HCT116 (cell line): ENCODE measurements around the gene FEZF1. TPM values are rescaled to one million over a fixed set of nuclear protein-coding genes. Genes with fewer than 3 reads are reported as not detected.

Source experiments
- ATAC-seq: fragments of 200-7000 bp; cut with Tn5 transposase; 2 replicates; pipeline ENCODE4 v1.9.1; 2020; ENCODE audit warnings: mild to moderate bottlenecking, moderate library complexity
- BruUV-seq: library from RNA; stranded (reverse); fragments of 400-500 nt; replicated peaks from 2 replicates; lab custom pipeline; 2021; lab: Mats Ljungman, UMichigan
- CTCF ChIA-PET: fragments of 300-600 bp; sonication (Branson Sonifier 250); formaldehyde crosslinking; loops from one replicate; lab custom pipeline; 2021; ENCODE audit warnings: antibody characterized with exemption; lab: Charles Lee
- POLR2A ChIA-PET: fragments of 300-600, 350-600 bp; sonication (Branson Sonifier 250); formaldehyde crosslinking; loops from one replicate; lab custom pipeline; 2021; ENCODE audit warnings: antibody characterized with exemption; lab: Charles Lee
- RAD21 ChIA-PET, 2 experiments: fragments of 300-600 bp; sonication (Branson Sonifier 250); formaldehyde crosslinking; loops; one replicate each; lab custom pipeline; 2023; ENCODE audit warnings: low total read pairs in 2 of 2; ENCODE audit not compliant: uncharacterized antibody in 2 of 2, unreplicated experiment in 2 of 2, low non-redundant PET in 1 of 2; lab: Charles Lee
- DNase-seq: peaks from one replicate; pipeline ENCODE4 v3.0.0-alpha.2; 2010; ENCODE audit warnings: low read depth, low spot score
- H2AFZ ChIP-seq: fragments of 200-600 bp; shearing (Covaris generic), sonication (generic); 2 replicates; pipeline ENCODE4 v1.6.1; 2017; ENCODE audit warnings: low read depth, mixed run types, mixed read lengths, antibody characterized with exemption, low read length; ENCODE audit not compliant: poor library complexity, severe bottlenecking
- H3K27ac ChIP-seq: 2 replicates; pipeline ENCODE4 v1.5.1; 2012; ENCODE audit warnings: low read depth, low read length
- H3K27me3 ChIP-seq: fragments of 200-600 bp; sonication (generic); 2 replicates; pipeline ENCODE4 v1.6.1; 2016; ENCODE audit warnings: mixed run types, low read length, mixed read lengths; ENCODE audit not compliant: insufficient read depth
- H3K36me3 ChIP-seq, 2 experiments: fragments of 200-500 bp in 1 of 2; fragments of 200-600 bp in 1 of 2; sonication (Bioruptor generic) in 1 of 2; sonication (generic) in 1 of 2; 2 replicates each; pipeline versions ENCODE4 v1.5.1 to v1.6.1; 2014 to 2016; ENCODE audit warnings: low read length in 2 of 2, inconsistent platforms in 1 of 2, mixed read lengths in 1 of 2, mixed run types in 1 of 2; ENCODE audit not compliant: insufficient read depth in 2 of 2, control insufficient read depth in 1 of 2
- H3K4me1 ChIP-seq, 2 experiments: fragments of 200-600 bp in 1 of 2; sonication (generic) in 1 of 2; 2 replicates each; pipeline versions ENCODE4 v1.5.1 to v1.6.1; 2012 to 2017; ENCODE audit warnings: low read length in 2 of 2, inconsistent platforms in 1 of 2, mild to moderate bottlenecking in 1 of 2, mixed read lengths in 1 of 2, mixed run types in 1 of 2, moderate library complexity in 1 of 2; ENCODE audit not compliant: insufficient read depth in 2 of 2, control insufficient read depth in 1 of 2
- H3K4me2 ChIP-seq: fragments of 200-600 bp; sonication (generic); 2 replicates; pipeline ENCODE4 v1.6.1; 2017; ENCODE audit warnings: mixed run types, low read length, mixed read lengths
- H3K4me3 ChIP-seq, 2 experiments: fragments of 200-600 bp in 1 of 2; sonication (generic) in 1 of 2; replicated peaks in 1 of 2; 2 replicates each; pipeline ENCODE4 v1.5.1; 2011 to 2016; ENCODE audit warnings: low read length in 2 of 2, control low read depth in 1 of 2, low read depth in 1 of 2, mild to moderate bottlenecking in 1 of 2, mixed read lengths in 1 of 2, mixed run types in 1 of 2
- H3K79me2 ChIP-seq: fragments of 200-600 bp; sonication (generic); 2 replicates; pipeline ENCODE4 v1.6.1; 2017; ENCODE audit warnings: mild to moderate bottlenecking, mixed run types, low read length, moderate library complexity, mixed read lengths; ENCODE audit not compliant: insufficient read depth
- H3K9ac ChIP-seq: fragments of 200-600 bp; sonication (generic); 2 replicates; pipeline ENCODE4 v1.6.1; 2016; ENCODE audit warnings: low read length, mixed read lengths
- H3K9me2 ChIP-seq: fragments of 200-600 bp; sonication (generic), shearing (Covaris generic); 2 replicates; pipeline ENCODE4 v1.6.1; 2017; ENCODE audit warnings: mixed run types, mild to moderate bottlenecking, moderate library complexity; ENCODE audit not compliant: insufficient read depth
- H3K9me3 ChIP-seq, 2 experiments: fragments of 200-500 bp in 1 of 2; fragments of 200-600 bp in 1 of 2; sonication (Bioruptor generic) in 1 of 2; sonication (generic) in 1 of 2; 2 replicates each; pipeline ENCODE4 v1.6.1; 2014 to 2017; ENCODE audit warnings: low read length in 2 of 2, mixed read lengths in 2 of 2, inconsistent platforms in 1 of 2, low read depth in 1 of 2, mild to moderate bottlenecking in 1 of 2, mixed run types in 1 of 2, moderate library complexity in 1 of 2; ENCODE audit not compliant: control insufficient read depth in 1 of 2, insufficient read depth in 1 of 2
- H4K20me1 ChIP-seq: fragments of 200-600 bp; sonication (generic), shearing (Covaris generic); 2 replicates; pipeline ENCODE4 v1.6.1; 2017; ENCODE audit warnings: mixed run types, mild to moderate bottlenecking, moderate library complexity; ENCODE audit not compliant: insufficient read depth
- CBX3 ChIP-seq: IDR thresholded peaks from 2 replicates; pipeline ENCODE4 v1.6.1; 2012; ENCODE audit warnings: low read depth
- CEBPB ChIP-seq: IDR thresholded peaks from 2 replicates; pipeline ENCODE4 v1.6.1; 2012; ENCODE audit warnings: low read depth
- CTCF ChIP-seq, 3 experiments: fragments of 200-600 bp in 1 of 3; sonication (generic) in 1 of 3; IDR thresholded peaks in 2 of 3; conservative IDR thresholded peaks in 1 of 3; 2 replicates each; pipeline ENCODE4 v1.5.1; 2012 to 2017; ENCODE audit warnings: low read depth in 2 of 3, low read length in 2 of 3, antibody characterized with exemption in 1 of 3, borderline replicate concordance in 1 of 3, control low read depth in 1 of 3, mild to moderate bottlenecking in 1 of 3, mixed read lengths in 1 of 3, mixed run types in 1 of 3, moderate library complexity in 1 of 3; ENCODE audit not compliant: insufficient read depth in 1 of 3
- EGR1 ChIP-seq: IDR thresholded peaks from 2 replicates; pipeline ENCODE4 v1.6.1; 2012; ENCODE audit warnings: low read depth
- ELF1 ChIP-seq: IDR thresholded peaks from 2 replicates; pipeline ENCODE4 v1.6.1; 2012; ENCODE audit warnings: low read depth, borderline replicate concordance
- EZH2phosphoT487 ChIP-seq: fragments of 200-600 bp; IDR thresholded peaks from 2 replicates; pipeline ENCODE4 v1.6.1; 2018; ENCODE audit warnings: antibody characterized with exemption, borderline replicate concordance
- FOSL1 ChIP-seq: IDR thresholded peaks from 2 replicates; pipeline ENCODE4 v1.6.1; 2012; ENCODE audit warnings: low read depth
- POLR2A ChIP-seq: IDR thresholded peaks from 2 replicates; pipeline ENCODE4 v1.7.0; 2011; ENCODE audit warnings: borderline replicate concordance; ENCODE audit not compliant: insufficient read depth, insufficient read length; ENCODE audit errors: extremely low read depth
- POLR2AphosphoS5 ChIP-seq: IDR thresholded peaks from 2 replicates; pipeline ENCODE4 v1.6.1; 2011; ENCODE audit warnings: mild to moderate bottlenecking, low read depth, low read length, moderate library complexity
- RAD21 ChIP-seq: IDR thresholded peaks from 2 replicates; pipeline ENCODE4 v1.6.1; 2012; ENCODE audit warnings: low read depth, mild to moderate bottlenecking
- SIN3A ChIP-seq: IDR thresholded peaks from 2 replicates; pipeline ENCODE4 v1.6.1; 2012; ENCODE audit warnings: low read depth
- SP1 ChIP-seq: IDR thresholded peaks from 2 replicates; pipeline ENCODE4 v1.6.1; 2012; ENCODE audit warnings: low read depth
- SRF ChIP-seq: IDR thresholded peaks from 2 replicates; pipeline ENCODE4 v1.6.1; 2012; ENCODE audit warnings: low read depth
- TCF7L2 ChIP-seq: IDR thresholded peaks from 2 replicates; pipeline ENCODE4 v1.7.0; 2011; ENCODE audit warnings: borderline replicate concordance, inconsistent platforms; ENCODE audit not compliant: insufficient read depth, insufficient read length; ENCODE audit errors: extremely low read depth
- YY1 ChIP-seq: IDR thresholded peaks from 2 replicates; pipeline ENCODE4 v1.6.1; 2011; ENCODE audit warnings: low read length, low read depth, moderate library complexity, mild to moderate bottlenecking; ENCODE audit not compliant: insufficient replicate concordance; ENCODE audit errors: extremely low read depth
- ZFX ChIP-seq: fragments of 450-650 bp; IDR thresholded peaks from 2 replicates; pipeline ENCODE4 v1.6.1; 2017
- ZNF274 ChIP-seq: fragments of 200-500 bp; sonication (Bioruptor generic); IDR thresholded peaks from 2 replicates; pipeline ENCODE4 v1.6.1; 2014; ENCODE audit warnings: mild to moderate bottlenecking, low read depth, low read length, inconsistent platforms
- intact Hi-C: fragments of 100-400 bp; cut with micrococcal nuclease; formaldehyde crosslinking; loops from 2 replicates; pipeline ENCODE4 v1.10.0; 2022
- total RNA-seq: library from RNA; stranded (reverse); gene quantifications from one replicate; pipeline ENCODE4 v1.2.1, GENCODE V29; 2021; ENCODE audit not compliant: unreplicated experiment
- TF ChIP-seq, protein P1 (sequence below): IDR thresholded peaks from 2 replicates; pipeline ENCODE4 v1.6.1; 2012; ENCODE audit warnings: low read depth

Gene FEZF1
- total RNA-seq, 1 experiment from 2014 or later: 0.37 TPM

DNA sequence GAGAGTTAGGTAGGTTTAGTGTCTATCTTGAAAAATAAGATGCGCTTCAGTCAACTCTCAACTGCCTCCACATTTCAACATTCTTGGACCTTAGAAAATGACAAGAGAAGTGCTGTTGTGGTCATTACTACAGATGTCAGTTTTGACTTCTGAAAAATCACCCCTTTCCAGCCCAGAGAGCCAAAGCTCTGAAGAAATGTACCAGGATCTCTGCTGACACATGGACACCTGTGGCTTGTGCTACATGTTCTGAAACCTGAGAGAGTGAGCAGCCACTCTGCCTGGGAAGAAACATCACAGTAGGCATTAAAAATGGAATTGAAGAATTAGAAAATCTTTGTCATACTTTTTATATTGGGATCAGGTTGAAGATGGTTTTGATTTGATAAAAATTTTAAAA, 35.9 kb upstream of the FEZF1 start:
- BruUV-seq: no TSS peak
- Histone ChIP-seq H3K4me1 (no peaks in the 10 kb centered on the region), H3K79me2 (no peaks in the 10 kb centered on the region), H2AFZ (no peak overlapping the region), H3K9ac (no peak overlapping the region), H3K27ac (no peak overlapping the region), H3K4me3 (no peak overlapping the region), H3K4me2 (no peak overlapping the region), H3K36me3 (no peaks in the 10 kb centered on the region), H3K9me2 (no peaks in the 10 kb centered on the region), H4K20me1 (no peaks in the 10 kb centered on the region), H3K9me3 (no peaks in the 10 kb centered on the region), H3K27me3 (no peaks in the 10 kb centered on the region)
- CTCF ChIA-PET: no interaction called here
- intact Hi-C loops: no loop called here
- POLR2A ChIA-PET: no interaction called here
- DNase-seq (no peak), ATAC-seq (no peak)
- RAD21 ChIA-PET: no interaction called here
- no peak for TF ChIP-seq EGR1
- TF ChIP-seq ZFX: no peak
- no peak for TF ChIP-seq CEBPB
- no peak for TF ChIP-seq CTCF (IDR thresholded peaks at IDR 0.05 in 2 of 3, conservative IDR thresholded peaks at IDR 0.05 in 1 of 3; ENCODE audit: borderline replicate concordance in 1 of 3, insufficient read depth in 1 of 3, low read depth in 2 of 3, low read length in 2 of 3)
- TF ChIP-seq YY1: no peak
- TF ChIP-seq POLR2AphosphoS5: no peak
- no peak for TF ChIP-seq TCF7L2
- no peak for TF ChIP-seq POLR2A
- no peak for TF ChIP-seq SIN3A
- TF ChIP-seq RAD21: no peak
- TF ChIP-seq ZNF274: no peak
- TF ChIP-seq ELF1: no peak
- TF ChIP-seq EZH2phosphoT487: no peak
- TF ChIP-seq SRF: no peak
- no peak for TF ChIP-seq CBX3
- no peak for TF ChIP-seq SP1
- TF ChIP-seq, protein P1, sequence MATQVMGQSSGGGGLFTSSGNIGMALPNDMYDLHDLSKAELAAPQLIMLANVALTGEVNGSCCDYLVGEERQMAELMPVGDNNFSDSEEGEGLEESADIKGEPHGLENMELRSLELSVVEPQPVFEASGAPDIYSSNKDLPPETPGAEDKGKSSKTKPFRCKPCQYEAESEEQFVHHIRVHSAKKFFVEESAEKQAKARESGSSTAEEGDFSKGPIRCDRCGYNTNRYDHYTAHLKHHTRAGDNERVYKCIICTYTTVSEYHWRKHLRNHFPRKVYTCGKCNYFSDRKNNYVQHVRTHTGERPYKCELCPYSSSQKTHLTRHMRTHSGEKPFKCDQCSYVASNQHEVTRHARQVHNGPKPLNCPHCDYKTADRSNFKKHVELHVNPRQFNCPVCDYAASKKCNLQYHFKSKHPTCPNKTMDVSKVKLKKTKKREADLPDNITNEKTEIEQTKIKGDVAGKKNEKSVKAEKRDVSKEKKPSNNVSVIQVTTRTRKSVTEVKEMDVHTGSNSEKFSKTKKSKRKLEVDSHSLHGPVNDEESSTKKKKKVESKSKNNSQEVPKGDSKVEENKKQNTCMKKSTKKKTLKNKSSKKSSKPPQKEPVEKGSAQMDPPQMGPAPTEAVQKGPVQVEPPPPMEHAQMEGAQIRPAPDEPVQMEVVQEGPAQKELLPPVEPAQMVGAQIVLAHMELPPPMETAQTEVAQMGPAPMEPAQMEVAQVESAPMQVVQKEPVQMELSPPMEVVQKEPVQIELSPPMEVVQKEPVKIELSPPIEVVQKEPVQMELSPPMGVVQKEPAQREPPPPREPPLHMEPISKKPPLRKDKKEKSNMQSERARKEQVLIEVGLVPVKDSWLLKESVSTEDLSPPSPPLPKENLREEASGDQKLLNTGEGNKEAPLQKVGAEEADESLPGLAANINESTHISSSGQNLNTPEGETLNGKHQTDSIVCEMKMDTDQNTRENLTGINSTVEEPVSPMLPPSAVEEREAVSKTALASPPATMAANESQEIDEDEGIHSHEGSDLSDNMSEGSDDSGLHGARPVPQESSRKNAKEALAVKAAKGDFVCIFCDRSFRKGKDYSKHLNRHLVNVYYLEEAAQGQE: no peak
- TF ChIP-seq FOSL1: no peak
